Tongue (tissue), 2 donors: ENCODE results near the gene LHFPL5. TPM values are rescaled to one million over a fixed set of nuclear protein-coding genes. Genes with fewer than 3 reads are reported as not detected.

ENCODE experiments used
- DNase-seq: peaks from one replicate; pipeline ENCODE4 v3.0.0-alpha.2; 2015
- total RNA-seq: library from RNA; depleted of rRNA; stranded (reverse); fragments of >200 nt; gene quantifications from one replicate; pipeline ENCODE4 v1.2.3, GENCODE V29; 2014

LHFPL5 gene
- not detected for total RNA-seq

GRCh38 chr6:35804996-35805736 is at the start of gene LHFPL5:
LHFPL5 (plus strand) TSS chr6:35805352; CDS start chr6:35805671, 319 bp downstream.
- DNase-seq = peak; percentile 76

GRCh38 chr6:35757456-35758123 is 47.6 kb upstream of the LHFPL5 start:
- DNase-seq = no peak

- no peak for DNase-seq
Measured at GRCh38 chr6:35759426-35759825, 45.7 kb upstream of the LHFPL5 start.

GRCh38 chr6:35765739-35766138 is 39.4 kb upstream of the LHFPL5 start:
- DNase-seq = no peak

GRCh38 chr6:35769211-35769610 is 35.9 kb upstream of the LHFPL5 start:
- DNase-seq = no peak

- DNase-seq = no peak
Measured at GRCh38 chr6:35771343-35771627, 33.9 kb upstream of the LHFPL5 start.

GRCh38 chr6:35774116-35774794 is 30.9 kb upstream of the LHFPL5 start:
- DNase-seq = no peak

- DNase-seq = no peak
Measured at GRCh38 chr6:35775031-35775430, 30.1 kb upstream of the LHFPL5 start.

- peak; percentile 11 for DNase-seq
Measured at GRCh38 chr6:35776364-35777215, 28.6 kb upstream of the LHFPL5 start, which contains the start of gene CLPSL2. CLPSL2 (plus strand) TSS chr6:35776598; CDS start chr6:35776619, 21 bp downstream.

- DNase-seq = no peak
Measured at GRCh38 chr6:35777356-35778102, 27.6 kb upstream of the LHFPL5 start.

GRCh38 chr6:35778437-35778836 is 26.7 kb upstream of the LHFPL5 start:
- no peak for DNase-seq

GRCh38 chr6:35780719-35781118 is 24.4 kb upstream of the LHFPL5 start, which contains the start of gene CLPSL1:
CLPSL1 (plus strand) TSS chr6:35781019; CDS start chr6:35781111, 92 bp downstream.
- no peak for DNase-seq

GRCh38 chr6:35781290-35781689 is 23.9 kb upstream of the LHFPL5 start:
- DNase-seq = no peak

- no peak for DNase-seq
Measured at GRCh38 chr6:35782424-35782823, 22.7 kb upstream of the LHFPL5 start.

GRCh38 chr6:35784200-35784599 is 21.0 kb upstream of the LHFPL5 start:
- no peak for DNase-seq

GRCh38 chr6:35786272-35786671 is 18.9 kb upstream of the LHFPL5 start:
- no peak for DNase-seq

GRCh38 chr6:35786810-35787209 is 18.3 kb upstream of the LHFPL5 start:
- no peak for DNase-seq

GRCh38 chr6:35787266-35788218 is 17.6 kb upstream of the LHFPL5 start:
- DNase-seq = no peak

- no peak for DNase-seq
Measured at GRCh38 chr6:35788423-35788982, 16.6 kb upstream of the LHFPL5 start.

GRCh38 chr6:35790683-35791082 is 14.5 kb upstream of the LHFPL5 start:
- no peak for DNase-seq
